Inferior parietal cortex (tissue), 1 donor: ENCODE measurements around the gene TSGA10IP.
A peak's percentile ranks its signal among the peaks of the same experiment; 100 is the strongest.

Source experiments
- DNase-seq: peaks from one replicate; pipeline ENCODE4 v3.0.0-alpha.2; 2016; ENCODE audit errors: extremely low spot score

The TSGA10IP gene

GRCh38 chr11:65945430-65945911, at the start of gene TSGA10IP:
TSGA10IP (plus strand) TSS chr11:65945480; CDS start chr11:65945676, 196 bp downstream.
- no peak for DNase-seq

- no peak for DNase-seq
Measured at GRCh38 chr11:65895482-65895981, 49.7 kb upstream of the TSGA10IP start.

DNA sequence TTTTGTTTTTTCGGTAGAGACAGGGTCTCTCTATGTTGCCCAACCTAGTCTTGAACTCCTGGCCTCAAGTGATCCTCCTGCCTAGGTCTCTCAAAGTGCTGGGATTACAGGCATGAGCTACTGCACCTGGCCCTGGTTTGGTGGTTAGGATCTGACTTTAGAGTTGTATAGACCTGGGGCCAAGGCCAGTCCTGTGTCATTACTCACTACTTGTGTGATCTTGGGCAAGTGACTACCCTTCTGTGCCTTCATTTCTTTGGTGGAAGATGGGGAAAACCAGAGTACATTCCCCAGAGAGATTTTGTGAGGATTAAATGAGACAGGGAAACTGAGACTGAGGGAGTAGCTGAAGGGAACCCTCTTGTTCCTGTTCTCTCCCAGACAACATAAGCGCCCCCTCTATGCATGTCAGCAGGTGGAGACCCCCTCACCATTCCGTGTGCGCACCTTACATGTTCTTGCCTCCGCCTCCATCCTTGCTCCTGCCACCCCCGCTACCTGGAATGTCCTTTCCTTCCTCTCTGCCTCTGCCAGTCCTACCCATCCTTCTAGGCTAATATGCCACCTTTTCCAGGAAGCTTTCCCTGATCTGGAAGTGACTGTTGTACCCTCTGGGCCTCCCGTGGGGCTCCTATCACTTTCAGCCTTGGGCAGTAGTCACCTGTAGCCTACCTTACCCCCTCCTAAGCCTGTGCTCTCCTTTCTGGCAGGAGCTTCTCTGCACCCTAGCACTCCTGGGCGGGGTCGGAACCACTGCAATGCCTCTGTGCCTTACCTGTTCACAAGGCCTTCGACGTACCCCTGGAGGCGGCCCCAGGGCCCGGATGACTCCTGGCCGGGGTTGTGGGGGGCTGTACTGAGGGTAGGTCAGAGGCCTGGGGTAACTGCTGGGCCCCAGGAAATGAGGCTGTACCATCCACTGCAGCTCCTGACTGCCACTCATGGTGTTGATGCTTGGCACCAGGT, 49.0 kb upstream of the TSGA10IP start:
- no peak for DNase-seq

DNA sequence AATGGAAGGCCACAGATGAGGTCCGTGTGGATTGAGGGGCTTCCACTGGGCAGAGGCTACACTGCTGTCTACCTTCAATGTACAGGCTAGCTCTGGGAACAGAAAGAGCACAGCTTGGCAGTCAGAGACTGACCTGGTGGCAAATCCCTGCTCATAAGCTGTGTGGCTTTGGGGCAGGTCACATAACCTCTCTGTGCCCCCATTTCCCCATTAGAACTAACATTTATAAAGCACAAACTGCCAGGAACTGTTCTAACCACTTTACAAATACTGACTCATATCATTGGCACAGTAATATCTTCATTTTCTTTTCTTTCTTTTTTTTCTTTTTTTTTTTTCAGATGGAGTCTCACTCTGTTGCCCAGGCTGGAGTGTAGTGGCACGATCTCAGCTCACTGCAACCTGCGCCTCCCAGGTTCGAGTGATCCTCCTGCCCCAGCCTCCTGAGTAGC, 48.2 kb upstream of the TSGA10IP start:
- DNase-seq: no peak

GRCh38 chr11:65898656-65899355, 46.5 kb upstream of the TSGA10IP start:
- no peak for DNase-seq

GRCh38 chr11:65899356-65900124, 45.7 kb upstream of the TSGA10IP start:
- DNase-seq: no peak

DNA sequence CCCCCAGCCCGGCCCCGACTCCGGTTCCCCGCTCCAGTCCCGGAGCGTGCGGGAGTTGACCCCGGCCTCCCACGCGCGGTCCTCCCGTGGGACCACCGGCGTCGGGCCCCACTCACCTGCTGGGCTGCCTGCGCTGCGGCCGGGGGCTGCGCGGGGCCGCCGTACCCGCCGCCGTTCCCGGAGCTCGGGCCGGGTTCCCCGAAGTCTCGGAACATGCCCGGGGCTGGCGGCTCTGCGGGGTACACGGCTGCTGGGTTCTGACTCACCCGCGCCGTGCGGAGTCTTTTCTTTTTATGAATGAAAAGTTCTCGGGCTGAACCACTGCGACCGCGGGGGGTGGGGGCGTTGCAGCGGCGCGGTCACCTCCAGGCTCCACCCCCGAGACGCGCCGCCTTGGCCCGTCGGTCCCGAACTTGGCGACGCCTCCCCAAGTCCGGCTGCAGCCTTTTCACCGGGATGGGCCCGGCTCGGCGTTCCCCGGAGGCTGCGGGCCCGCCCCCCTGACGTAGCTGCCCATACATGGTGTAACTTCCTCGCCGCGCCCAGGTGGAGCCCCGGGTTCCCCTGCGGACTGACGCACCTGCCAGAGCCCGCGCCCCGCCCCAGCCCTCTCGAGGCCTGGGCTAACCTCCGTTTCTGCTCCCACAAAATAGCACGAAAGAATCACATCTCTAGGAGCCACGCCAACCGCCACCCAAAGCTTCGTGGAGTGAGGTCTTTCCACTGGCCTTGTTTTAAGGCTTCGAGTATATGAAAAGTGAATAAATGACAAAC, 45.0 kb upstream of the TSGA10IP start, which contains the start of gene FOSL1:
FOSL1 (minus strand) TSS at position 264 of the 774 bp plus-strand sequence; CDS start at position 215, 49 bp downstream.
- peak; percentile 42 for DNase-seq

- DNase-seq: no peak
Measured at GRCh38 chr11:65900899-65901180, 44.4 kb upstream of the TSGA10IP start.

- DNase-seq: no peak
Measured at GRCh38 chr11:65903068-65903481, 42.2 kb upstream of the TSGA10IP start.

- no peak for DNase-seq
Measured at GRCh38 chr11:65903715-65904114, 41.6 kb upstream of the TSGA10IP start.

DNA sequence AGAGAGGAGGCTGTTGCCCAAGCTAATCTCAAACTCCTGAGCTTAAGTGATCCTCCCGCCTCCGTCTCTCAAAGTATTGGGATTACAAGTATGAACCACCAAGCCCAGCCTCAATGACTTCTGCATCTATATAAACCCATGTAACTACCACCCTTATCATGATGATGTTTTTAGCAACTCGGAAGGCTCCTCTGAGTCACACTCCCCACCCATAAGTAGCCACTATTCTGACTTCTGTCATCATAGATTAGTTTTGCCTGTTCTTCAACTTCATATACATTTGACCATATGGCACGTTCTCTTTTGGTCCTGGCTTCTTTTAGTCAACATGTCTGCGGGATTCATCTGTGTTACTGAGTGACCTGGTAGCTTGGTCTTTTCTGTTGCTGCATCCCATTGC, 38.7 kb upstream of the TSGA10IP start:
- no peak for DNase-seq

GRCh38 chr11:65907878-65908277, 37.4 kb upstream of the TSGA10IP start:
- no peak for DNase-seq

DNA sequence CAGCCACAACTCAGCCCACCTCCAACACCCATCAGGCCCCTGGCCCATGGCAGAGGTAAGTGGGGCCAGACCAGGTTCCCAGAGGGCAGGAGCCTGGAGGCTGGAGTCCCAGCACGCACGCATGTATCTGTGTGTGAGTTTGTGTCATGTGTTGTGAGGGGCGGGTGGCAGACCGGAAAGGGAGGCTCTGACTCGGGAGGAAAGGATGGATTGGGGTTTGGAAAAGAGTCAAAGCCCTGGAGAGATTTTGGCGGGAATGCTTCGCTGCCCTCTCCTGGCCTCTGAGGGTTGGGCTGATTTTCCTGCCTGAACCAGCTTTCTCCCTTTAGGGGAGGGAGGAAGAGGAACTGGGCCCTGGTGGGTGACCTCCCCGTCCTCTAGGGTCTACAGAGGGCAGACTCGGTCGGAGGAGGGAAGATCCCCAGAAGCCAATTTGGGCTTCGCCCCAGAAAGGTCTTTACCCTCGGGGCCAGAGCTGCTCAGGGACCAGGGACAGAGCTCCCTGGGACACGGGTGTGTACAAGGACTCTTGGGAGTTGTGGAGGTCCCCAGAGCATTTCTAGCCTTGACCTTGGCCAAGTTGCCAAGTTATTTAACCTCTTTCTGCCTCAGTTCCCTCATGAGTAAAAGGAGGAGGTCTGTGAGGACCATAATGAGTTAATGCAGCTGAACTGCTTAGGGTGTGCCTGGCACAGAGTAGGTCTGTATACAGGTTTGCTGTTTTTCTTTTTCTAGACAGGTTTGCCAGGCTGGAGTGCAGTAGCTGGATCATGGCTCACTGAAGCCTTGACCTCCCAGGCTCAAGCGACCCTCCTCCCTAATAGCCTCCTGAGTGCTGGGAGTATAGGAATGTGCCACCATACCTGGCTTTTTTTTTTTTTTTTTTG, 33.4 kb upstream of the TSGA10IP start:
- no peak for DNase-seq

DNA sequence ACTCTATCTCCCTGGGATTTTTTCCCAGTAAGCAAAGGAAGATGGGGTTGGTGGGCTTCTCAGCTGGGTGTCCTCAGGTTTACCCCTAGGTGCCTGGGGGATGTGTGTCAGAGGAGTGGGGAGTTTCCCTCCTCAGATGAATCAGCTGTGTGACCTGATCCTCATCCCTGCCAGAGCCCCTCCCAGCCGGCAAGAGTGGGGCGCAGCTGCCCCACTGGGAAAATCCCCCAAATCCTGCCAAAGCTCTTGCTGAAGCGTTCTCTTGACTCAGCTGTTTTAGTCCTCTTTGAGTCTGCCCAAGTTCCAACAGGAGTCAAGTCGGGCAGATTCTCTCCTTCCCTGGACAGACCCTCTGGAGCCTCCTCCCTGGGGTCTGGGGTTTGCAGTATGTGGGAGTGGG, 32.4 kb upstream of the TSGA10IP start:
- no peak for DNase-seq

GRCh38 chr11:65915101-65915820, 30.0 kb upstream of the TSGA10IP start:
- no peak for DNase-seq

DNA sequence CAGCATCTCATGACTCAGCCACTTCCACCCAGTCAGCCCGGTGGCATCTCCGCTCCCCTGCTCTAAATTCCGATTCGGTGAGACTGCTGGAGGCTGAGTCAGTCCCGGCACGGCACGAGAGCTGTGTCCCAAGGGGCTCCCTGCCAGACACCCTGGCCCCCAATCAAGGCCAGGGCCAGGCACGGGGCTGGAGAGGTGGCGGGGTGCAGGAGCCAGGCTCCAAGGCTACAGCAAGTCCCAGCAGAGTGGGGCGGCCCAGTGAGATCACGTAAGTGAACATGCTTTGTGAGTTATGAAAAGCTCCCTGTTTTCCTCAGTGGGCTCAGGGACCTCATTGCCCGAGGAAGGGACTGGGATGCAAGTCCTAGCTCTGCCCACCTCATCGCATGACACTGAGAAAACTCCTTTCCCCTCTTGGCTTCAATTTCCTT, 29.4 kb upstream of the TSGA10IP start:
- DNase-seq: no peak

DNA sequence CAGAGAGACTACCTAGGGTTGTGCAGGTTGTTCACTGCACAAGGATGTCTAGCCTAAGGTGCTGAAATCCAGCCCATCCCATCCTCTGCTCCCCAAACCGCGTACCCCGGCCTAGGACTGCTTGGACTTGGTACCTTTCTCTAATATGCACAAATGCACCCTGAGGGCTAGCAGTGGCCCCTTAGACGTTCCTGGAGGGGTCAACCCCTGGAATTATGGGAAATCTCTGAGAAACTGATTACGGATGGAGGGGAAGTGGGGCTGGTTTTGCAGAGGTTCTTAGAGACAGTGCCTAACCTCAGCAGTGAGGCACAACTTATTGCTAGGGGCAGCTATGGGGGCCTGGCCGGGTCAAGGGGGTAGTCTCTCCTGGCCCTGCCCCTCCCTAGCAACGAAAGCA, 28.9 kb upstream of the TSGA10IP start:
- no peak for DNase-seq

- DNase-seq: no peak
Measured at GRCh38 chr11:65917077-65917433, 28.2 kb upstream of the TSGA10IP start.
